ENCODE data around the gene HBEGF. TPM values are rescaled to one million over a fixed set of nuclear protein-coding genes. Genes with fewer than 3 reads are reported as not detected.

The HBEGF gene
- total RNA-seq, 1 donor from 2014 or later: 2.2 TPM

GRCh38 chr5:140319833-140320232 is 26.6 kb downstream of the HBEGF start:
- Mint-ChIP-seq H3K4me3 (no peak overlapping the region), H3K4me1 (peaks cover 12% of the 10 kb centered on the region), H3K9me3 (peaks cover 3% of the 10 kb centered on the region), H3K36me3 (ENCODE audit: low read depth) (no peaks in the 10 kb centered on the region), H3K27me3 (ENCODE audit: low read depth) (no peaks in the 10 kb centered on the region), H3K27ac (ENCODE audit: unreplicated experiment) (no peak overlapping the region)
- TF ChIP-seq CTCF (conservative IDR thresholded peaks at IDR 0.05): no peak
- DNase-seq (ENCODE audit: low read depth, low spot score): no peak

GRCh38 chr5:140318792-140319191 is 27.6 kb downstream of the HBEGF start:
- Mint-ChIP-seq H3K9me3 (peaks cover 3% of the 10 kb centered on the region), H3K4me1 (peaks cover 6% of the 10 kb centered on the region), H3K27me3 (ENCODE audit: low read depth) (no peaks in the 10 kb centered on the region), H3K4me3 (no peak overlapping the region), H3K27ac (ENCODE audit: unreplicated experiment) (no peak overlapping the region), H3K36me3 (ENCODE audit: low read depth) (no peaks in the 10 kb centered on the region)
- no peak for TF ChIP-seq CTCF (conservative IDR thresholded peaks at IDR 0.05)
- no peak for DNase-seq (ENCODE audit: low read depth, low spot score)

- no peak for DNase-seq (ENCODE audit: low read depth, low spot score)
- no peak for TF ChIP-seq CTCF (conservative IDR thresholded peaks at IDR 0.05)
- Mint-ChIP-seq H3K27ac (ENCODE audit: unreplicated experiment) (no peak overlapping the region), H3K4me3 (no peak overlapping the region), H3K27me3 (ENCODE audit: low read depth) (no peaks in the 10 kb centered on the region), H3K4me1 (peaks cover 3% of the 10 kb centered on the region), H3K36me3 (ENCODE audit: low read depth) (no peaks in the 10 kb centered on the region), H3K9me3 (peaks cover 3% of the 10 kb centered on the region)
Measured at GRCh38 chr5:140317859-140318258, 28.5 kb downstream of the HBEGF start.

- H3K9me3 Mint-ChIP-seq: no peaks in the 10 kb centered on the region
- DNase-seq (ENCODE audit: low read depth, low spot score): no peak
- no peaks in the 10 kb centered on the region for H3K4me1 Mint-ChIP-seq
- H3K27me3 Mint-ChIP-seq (ENCODE audit: low read depth): no peaks in the 10 kb centered on the region
- no peak overlapping the region for H3K4me3 Mint-ChIP-seq
- TF ChIP-seq CTCF (conservative IDR thresholded peaks at IDR 0.05): no peak
- H3K27ac Mint-ChIP-seq (ENCODE audit: unreplicated experiment): no peak overlapping the region
- H3K36me3 Mint-ChIP-seq (ENCODE audit: low read depth): no peaks in the 10 kb centered on the region
Measured at GRCh38 chr5:140312791-140313189, 33.6 kb downstream of the HBEGF start.

- Mint-ChIP-seq H3K27ac (ENCODE audit: unreplicated experiment) (no peak overlapping the region), H3K27me3 (ENCODE audit: low read depth) (no peaks in the 10 kb centered on the region), H3K36me3 (ENCODE audit: low read depth) (no peaks in the 10 kb centered on the region), H3K4me1 (no peaks in the 10 kb centered on the region), H3K9me3 (no peaks in the 10 kb centered on the region), H3K4me3 (no peak overlapping the region)
- TF ChIP-seq CTCF (conservative IDR thresholded peaks at IDR 0.05): no peak
- no peak for DNase-seq (ENCODE audit: low read depth, low spot score)
Measured at GRCh38 chr5:140312067-140312790, 34.2 kb downstream of the HBEGF start.

All from neural crest cell (in vitro differentiated cells).